K562 (cell line): ENCODE measurements around the gene RYR3. TPM values are rescaled to one million over a fixed set of nuclear protein-coding genes. Genes with fewer than 3 reads are reported as not detected.

ENCODE experiments used
- CBFA2T2 ChIP-seq: fragments of 450-650 bp; conservative IDR thresholded peaks from 2 replicates; pipeline ENCODE4 v1.6.1; 2017; ENCODE audit warnings: mild to moderate bottlenecking
- E2F1 ChIP-seq: sonication (generic); formaldehyde crosslinking; IDR thresholded peaks from 2 replicates; pipeline ENCODE4 v1.8.1; 2023; ENCODE audit warnings: mild to moderate bottlenecking, missing genetic modification reagents, moderate library complexity
- ERF ChIP-seq: fragments of 450-650 bp; formaldehyde crosslinking; IDR thresholded peaks from 2 replicates; pipeline ENCODE4 v1.4.0; 2020; ENCODE audit warnings: mild to moderate bottlenecking, mixed read lengths
- GTF2B ChIP-seq: IDR thresholded peaks from 2 replicates; pipeline ENCODE4 v1.6.1; 2011; ENCODE audit not compliant: insufficient read length; ENCODE audit errors: extremely low read depth
- MITF ChIP-seq: IDR thresholded peaks from 2 replicates; pipeline ENCODE4 v1.6.1; 2014; ENCODE audit warnings: antibody characterized with exemption
- PREB ChIP-seq: sonication (generic); formaldehyde crosslinking; IDR thresholded peaks from 2 replicates; pipeline ENCODE4 v1.8.1; 2023; ENCODE audit warnings: mild to moderate bottlenecking, missing genetic modification reagents
- SAFB ChIP-seq: fragments of 200-400 bp; formaldehyde crosslinking; IDR thresholded peaks from 2 replicates; pipeline ENCODE4 v1.6.1; 2017; ENCODE audit warnings: low read depth, low read length, borderline replicate concordance
- U2AF2 ChIP-seq: fragments of 200-400 bp; formaldehyde crosslinking; optimal IDR thresholded peaks from 2 replicates; pipeline ENCODE3; 2017; ENCODE audit warnings: low read depth, mild to moderate bottlenecking, low read length
- ZFP1 ChIP-seq: fragments of 450-650 bp; formaldehyde crosslinking; IDR thresholded peaks from 2 replicates; pipeline ENCODE4 v1.4.0; 2020; ENCODE audit warnings: mild to moderate bottlenecking, mixed read lengths
- ZKSCAN3 ChIP-seq: fragments of 250-450 bp; sonication (Bioruptor Pico); IDR thresholded peaks from 2 replicates; pipeline ENCODE4 v1.4.0; 2020
- ZNF140 ChIP-seq: fragments of 250-450 bp; sonication (Bioruptor Pico); IDR thresholded peaks from 2 replicates; pipeline ENCODE4 v1.8.0; 2021; ENCODE audit warnings: moderate library complexity, mild to moderate bottlenecking, inconsistent platforms
- ZNF282 ChIP-seq: sonication (generic); formaldehyde crosslinking; IDR thresholded peaks from 2 replicates; pipeline ENCODE4 v1.8.1; 2023; ENCODE audit warnings: missing genetic modification reagents
- polyA plus RNA-seq, 8 experiments: library from polyadenylated mRNA; depleted of rRNA in 4 of 8; stranded (reverse) in 5 of 8; unstranded in 3 of 8; fragments of >200 nt; fragmentation: Nextera tagmentation in 2 of 8; fragmentation: Illumina TruSeq in 1 of 8; extraction: Ambion mirVana in 2 of 8; extraction: Trizol in 1 of 8; gene quantifications; 2 replicates each; pipeline versions ENCODE4 v1.2.1 to v1.2.3, GENCODE V29; 2011 to 2014; ENCODE audit warnings: inconsistent platforms in 1 of 8, missing spikeins in 1 of 8
- total RNA-seq, 7 experiments: library from RNA; depleted of rRNA in 6 of 7; stranded (reverse); fragments of >200 nt in 6 of 7; fragmentation: Illumina TruSeq in 2 of 7; extraction: Trizol in 2 of 7; gene quantifications; 2 replicates each; pipeline versions ENCODE4 v1.2.1 to v1.2.3, GENCODE V29; 2011 to 2021; ENCODE audit warnings: low replicate concordance in 1 of 7

Gene RYR3
- total and polyA plus RNA-seq, 9 of the 15 experiments (the other 6 are each of a cell fraction or from before 2014, with no cell fraction given): 0.04 TPM; not detected in 8

- TF ChIP-seq ZNF140 (CRISPR knock-in tag): no peak
- no peak for TF ChIP-seq ERF (CRISPR knock-in tag)
- TF ChIP-seq ZNF282 (CRISPR knock-in tag): no peak
- TF ChIP-seq GTF2B: no peak
- no peak for TF ChIP-seq ZKSCAN3 (CRISPR knock-in tag)
- no peak for TF ChIP-seq ZFP1 (CRISPR knock-in tag)
- no peak for TF ChIP-seq E2F1 (CRISPR knock-in tag)
- no peak for TF ChIP-seq CBFA2T2
- TF ChIP-seq PREB: no peak
- TF ChIP-seq U2AF2: no peak
- no peak for TF ChIP-seq SAFB
- no peak for TF ChIP-seq MITF
Observed at GRCh38 chr15:33852094-33852493, 541.3 kb downstream of the RYR3 start (continued).
